Measurements from ENCODE around the gene MYCBP2.

GRCh38 chr13:77139306-77139705 lies 187.6 kb downstream of the MYCBP2 start:
- TF ChIP-seq, protein P1, sequence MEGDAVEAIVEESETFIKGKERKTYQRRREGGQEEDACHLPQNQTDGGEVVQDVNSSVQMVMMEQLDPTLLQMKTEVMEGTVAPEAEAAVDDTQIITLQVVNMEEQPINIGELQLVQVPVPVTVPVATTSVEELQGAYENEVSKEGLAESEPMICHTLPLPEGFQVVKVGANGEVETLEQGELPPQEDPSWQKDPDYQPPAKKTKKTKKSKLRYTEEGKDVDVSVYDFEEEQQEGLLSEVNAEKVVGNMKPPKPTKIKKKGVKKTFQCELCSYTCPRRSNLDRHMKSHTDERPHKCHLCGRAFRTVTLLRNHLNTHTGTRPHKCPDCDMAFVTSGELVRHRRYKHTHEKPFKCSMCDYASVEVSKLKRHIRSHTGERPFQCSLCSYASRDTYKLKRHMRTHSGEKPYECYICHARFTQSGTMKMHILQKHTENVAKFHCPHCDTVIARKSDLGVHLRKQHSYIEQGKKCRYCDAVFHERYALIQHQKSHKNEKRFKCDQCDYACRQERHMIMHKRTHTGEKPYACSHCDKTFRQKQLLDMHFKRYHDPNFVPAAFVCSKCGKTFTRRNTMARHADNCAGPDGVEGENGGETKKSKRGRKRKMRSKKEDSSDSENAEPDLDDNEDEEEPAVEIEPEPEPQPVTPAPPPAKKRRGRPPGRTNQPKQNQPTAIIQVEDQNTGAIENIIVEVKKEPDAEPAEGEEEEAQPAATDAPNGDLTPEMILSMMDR (conservative IDR thresholded peaks at IDR 0.05 in 1 of 2, IDR thresholded peaks at IDR 0.05 in 1 of 2; ENCODE audit: extremely low read depth in 1 of 2, insufficient read depth in 1 of 2, low read depth in 1 of 2, low read length in 2 of 2): no peak
- TF ChIP-seq EZH2 (IDR thresholded peaks at IDR 0.05; ENCODE audit: borderline replicate concordance, low read length): no peak
